OCI-LY7 (cell line): Measurements from ENCODE around the gene DTNA. TPM values are rescaled to one million over a fixed set of nuclear protein-coding genes. Genes with fewer than 3 reads are reported as not detected.

Experiments used
- BruUV-seq: library from RNA; stranded (reverse); fragments of 400-500 nt; replicated peaks from 2 replicates; lab custom pipeline; 2021; lab: Mats Ljungman, UMichigan
- CTCF ChIA-PET: fragments of 300-600 bp; sonication (Branson Sonifier 250); formaldehyde crosslinking; loops from one replicate; lab custom pipeline; 2022; ENCODE audit warnings: antibody characterized with exemption; ENCODE audit not compliant: unreplicated experiment; lab: Charles Lee
- POLR2A ChIA-PET: fragments of 300-600 bp; sonication (Branson Sonifier 250); formaldehyde crosslinking; loops from one replicate; lab custom pipeline; 2022; ENCODE audit warnings: antibody characterized with exemption; lab: Charles Lee
- DNase-seq: peaks from one replicate; pipeline ENCODE4 v3.0.0-alpha.2; 2015; ENCODE audit warnings: low spot score
- H2AFZ ChIP-seq: fragments of 200-600 bp; sonication (generic), shearing (Covaris generic); 2 replicates; pipeline ENCODE4 v1.6.1; 2014; ENCODE audit warnings: mild to moderate bottlenecking, antibody characterized with exemption, low read length, moderate library complexity
- H3K27ac ChIP-seq: fragments of 200-600 bp; sonication (generic); 2 replicates; pipeline ENCODE4 v1.5.1; 2014; ENCODE audit warnings: mixed run types, low read depth, mild to moderate bottlenecking, moderate library complexity, low read length, inconsistent platforms; ENCODE audit not compliant: poor library complexity, severe bottlenecking
- H3K36me3 ChIP-seq: fragments of 200-600 bp; sonication (generic); 2 replicates; pipeline ENCODE4 v1.6.1; 2014; ENCODE audit warnings: mild to moderate bottlenecking, antibody characterized with exemption, low read length, moderate library complexity, mixed read lengths; ENCODE audit not compliant: insufficient read depth
- H3K4me1 ChIP-seq: fragments of 200-600 bp; sonication (generic); 2 replicates; pipeline ENCODE4 v1.5.1; 2014; ENCODE audit warnings: mild to moderate bottlenecking, low read length; ENCODE audit not compliant: insufficient read depth, poor library complexity, severe bottlenecking
- H3K4me2 ChIP-seq: fragments of 200-600 bp; sonication (generic); 2 replicates; pipeline ENCODE4 v1.6.1; 2014; ENCODE audit warnings: mild to moderate bottlenecking, low read length
- H3K4me3 ChIP-seq: fragments of 200-600 bp; sonication (generic); 2 replicates; pipeline ENCODE4 v1.5.1; 2014; ENCODE audit warnings: mild to moderate bottlenecking, low read depth, low read length; ENCODE audit not compliant: poor library complexity, severe bottlenecking
- H3K79me2 ChIP-seq: fragments of 200-600 bp; sonication (generic); 2 replicates; pipeline ENCODE4 v1.6.1; 2016; ENCODE audit warnings: low read depth, mild to moderate bottlenecking, low read length, moderate library complexity, mixed read lengths; ENCODE audit not compliant: insufficient read depth
- H3K9me2 ChIP-seq: fragments of 200-600 bp; sonication (generic); 2 replicates; pipeline ENCODE4 v1.6.1; 2016; ENCODE audit warnings: mild to moderate bottlenecking, low read length, mixed read lengths; ENCODE audit not compliant: insufficient read depth
- H3K9me3 ChIP-seq: fragments of 200-600 bp; sonication (generic); 2 replicates; pipeline ENCODE4 v1.6.1; 2014; ENCODE audit warnings: mild to moderate bottlenecking, mixed run types, low read length, mixed read lengths
- H4K20me1 ChIP-seq: fragments of 200-600 bp; sonication (generic); 2 replicates; pipeline ENCODE4 v1.6.1; 2014; ENCODE audit warnings: mild to moderate bottlenecking, antibody characterized with exemption, low read length, moderate library complexity, mixed read lengths; ENCODE audit not compliant: insufficient read depth
- EZH2phosphoT487 ChIP-seq: fragments of 200-600 bp; sonication (generic); IDR thresholded peaks from 2 replicates; pipeline ENCODE4 v1.6.1; 2018; ENCODE audit warnings: low read depth, borderline replicate concordance, mild to moderate bottlenecking, mixed run types, antibody characterized with exemption, low read length, moderate library complexity, mixed read lengths
- intact Hi-C: fragments of 100-400 bp; cut with micrococcal nuclease; formaldehyde crosslinking; loops from one replicate; pipeline ENCODE4 v1.10.0; 2022; ENCODE audit not compliant: unreplicated experiment
- total RNA-seq, 2 experiments: library from RNA; depleted of rRNA in 1 of 2; stranded (reverse); fragments of >200 nt in 1 of 2; shearing (Covaris generic) in 1 of 2; gene quantifications; 2 replicates each; pipeline ENCODE4 v1.2.3, GENCODE V29; 2014 to 2022
- TF ChIP-seq, protein P1 (sequence below): fragments of 200-600 bp; sonication (generic); conservative IDR thresholded peaks from 2 replicates; pipeline ENCODE4 v1.5.1; 2014; ENCODE audit warnings: mild to moderate bottlenecking, antibody characterized with exemption, low read length, moderate library complexity, mixed read lengths

DTNA gene
- total RNA-seq, 2 experiments from 2014 or later: 0.16 TPM; not detected in 1

DNA sequence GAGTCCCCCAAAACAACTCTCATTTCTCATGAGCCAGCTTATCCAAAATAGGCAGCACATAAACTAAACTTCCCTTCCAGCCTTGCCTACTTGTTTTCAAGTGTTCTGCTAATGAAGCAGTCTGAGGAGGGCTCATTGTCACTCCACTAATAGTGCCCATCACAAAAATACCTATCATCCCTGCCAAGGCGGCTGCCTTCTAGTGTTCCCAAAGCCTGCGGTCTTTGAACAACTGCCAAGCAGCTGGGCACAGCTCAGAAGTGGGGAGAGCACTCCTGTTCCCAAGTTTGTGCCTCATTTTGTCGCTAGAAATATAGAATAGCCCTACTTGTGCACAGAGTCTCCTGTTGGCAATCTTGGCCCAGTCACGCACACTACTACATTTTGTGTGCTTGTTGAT, 50.3 kb downstream of the DTNA start:
- intact Hi-C loops: no loop called here
- Histone ChIP-seq H3K4me3 (no peak overlapping the region), H3K9me2 (no peaks in the 10 kb centered on the region), H4K20me1 (no peaks in the 10 kb centered on the region), H3K27ac (no peak overlapping the region), H2AFZ (no peak overlapping the region), H3K79me2 (no peaks in the 10 kb centered on the region), H3K36me3 (no peaks in the 10 kb centered on the region), H3K4me1 (no peaks in the 10 kb centered on the region), H3K4me2 (no peak overlapping the region), H3K9me3 (no peaks in the 10 kb centered on the region)
- TF ChIP-seq EZH2phosphoT487: no peak
- TF ChIP-seq, protein P1, sequence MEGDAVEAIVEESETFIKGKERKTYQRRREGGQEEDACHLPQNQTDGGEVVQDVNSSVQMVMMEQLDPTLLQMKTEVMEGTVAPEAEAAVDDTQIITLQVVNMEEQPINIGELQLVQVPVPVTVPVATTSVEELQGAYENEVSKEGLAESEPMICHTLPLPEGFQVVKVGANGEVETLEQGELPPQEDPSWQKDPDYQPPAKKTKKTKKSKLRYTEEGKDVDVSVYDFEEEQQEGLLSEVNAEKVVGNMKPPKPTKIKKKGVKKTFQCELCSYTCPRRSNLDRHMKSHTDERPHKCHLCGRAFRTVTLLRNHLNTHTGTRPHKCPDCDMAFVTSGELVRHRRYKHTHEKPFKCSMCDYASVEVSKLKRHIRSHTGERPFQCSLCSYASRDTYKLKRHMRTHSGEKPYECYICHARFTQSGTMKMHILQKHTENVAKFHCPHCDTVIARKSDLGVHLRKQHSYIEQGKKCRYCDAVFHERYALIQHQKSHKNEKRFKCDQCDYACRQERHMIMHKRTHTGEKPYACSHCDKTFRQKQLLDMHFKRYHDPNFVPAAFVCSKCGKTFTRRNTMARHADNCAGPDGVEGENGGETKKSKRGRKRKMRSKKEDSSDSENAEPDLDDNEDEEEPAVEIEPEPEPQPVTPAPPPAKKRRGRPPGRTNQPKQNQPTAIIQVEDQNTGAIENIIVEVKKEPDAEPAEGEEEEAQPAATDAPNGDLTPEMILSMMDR: no peak
- CTCF ChIA-PET: no interaction called here
- POLR2A ChIA-PET: no interaction called here
- no peak for DNase-seq
- BruUV-seq: no TSS peak

DNA sequence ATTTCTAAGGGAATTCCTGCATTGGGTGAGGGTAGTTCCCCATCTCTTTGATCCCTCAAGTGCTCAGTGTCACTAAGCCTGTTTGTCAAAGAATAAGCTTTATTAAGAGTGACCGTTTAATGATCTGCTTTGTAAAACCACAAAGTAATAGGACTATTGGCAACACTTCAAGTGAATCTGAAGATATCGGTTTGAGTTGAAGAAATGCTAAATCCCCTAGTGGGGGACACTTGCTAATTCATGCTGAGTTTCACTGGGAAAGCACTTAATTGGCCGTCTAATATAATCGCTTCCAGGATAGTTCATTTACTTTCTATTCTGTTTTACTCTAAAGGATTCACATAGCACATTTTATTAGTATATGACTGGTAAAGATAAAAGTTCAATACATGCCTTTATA, 54.4 kb downstream of the DTNA start:
- POLR2A ChIA-PET: no interaction called here
- Histone ChIP-seq H3K9me3 (no peaks in the 10 kb centered on the region), H3K79me2 (no peaks in the 10 kb centered on the region), H3K9me2 (no peaks in the 10 kb centered on the region), H2AFZ (no peak overlapping the region), H3K4me3 (no peak overlapping the region), H3K4me2 (no peak overlapping the region), H3K4me1 (no peaks in the 10 kb centered on the region), H3K36me3 (no peaks in the 10 kb centered on the region), H3K27ac (no peak overlapping the region), H4K20me1 (no peaks in the 10 kb centered on the region)
- intact Hi-C loops: no loop called here
- no peak for TF ChIP-seq EZH2phosphoT487
- TF ChIP-seq, protein P1: no peak
- DNase-seq: no peak
- CTCF ChIA-PET: no interaction called here
- no TSS peak for BruUV-seq

DNA sequence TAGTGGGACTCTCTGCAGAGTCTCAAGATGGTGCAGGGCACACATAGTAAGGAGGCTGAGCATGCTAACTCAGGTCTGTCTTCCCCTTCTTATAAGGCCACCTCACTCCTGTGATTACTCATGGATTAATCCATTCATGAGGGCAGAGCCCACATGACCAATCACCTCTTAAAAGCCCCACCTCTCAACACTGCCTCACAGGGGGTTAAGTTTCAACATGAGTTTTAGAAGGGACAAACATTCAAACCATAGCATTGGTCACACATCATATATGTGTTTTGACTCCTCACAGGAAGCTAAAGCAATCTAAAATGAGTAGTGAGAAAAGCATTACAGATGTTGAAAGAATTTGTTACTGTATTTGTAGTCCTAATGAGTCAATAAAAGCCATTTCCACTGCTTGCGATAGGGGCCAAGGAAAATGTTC, 57.5 kb downstream of the DTNA start:
- Histone ChIP-seq H3K36me3 (no peaks in the 10 kb centered on the region), H3K4me2 (no peak overlapping the region), H4K20me1 (no peaks in the 10 kb centered on the region), H3K9me2 (no peaks in the 10 kb centered on the region), H3K4me3 (no peak overlapping the region), H3K79me2 (no peaks in the 10 kb centered on the region), H3K4me1 (no peaks in the 10 kb centered on the region), H3K27ac (no peak overlapping the region), H2AFZ (no peak overlapping the region), H3K9me3 (no peaks in the 10 kb centered on the region)
- no peak for DNase-seq
- ChIA-PET CTCF (no interaction called here), POLR2A (no interaction called here)
- intact Hi-C loops: no loop called here
- TF ChIP-seq, protein P1: no peak
- TF ChIP-seq EZH2phosphoT487: no peak
- no TSS peak for BruUV-seq
